Glutamatergic neuron (in vitro differentiated cells): Measurements from ENCODE around the gene R3HDM4. TPM values are rescaled to one million over a fixed set of nuclear protein-coding genes. Genes with fewer than 3 reads are reported as not detected.
"Not testable (repeated sequence)": the region's sequence is repeated elsewhere in the genome, so short reads cannot be mapped to it uniquely, and the experiment has no call there.

Experiments used
- DNase-seq: peaks from one replicate; pipeline ENCODE4 v3.0.0; 2022
- H3K27ac Mint-ChIP-seq: one replicate; pipeline ENCODE4 v1.8.0; 2020; ENCODE audit warnings: mild to moderate bottlenecking, mixed read lengths, inconsistent platforms; ENCODE audit not compliant: unreplicated experiment
- H3K27me3 Mint-ChIP-seq: one replicate; pipeline ENCODE4 v1.8.0; 2020; ENCODE audit warnings: mild to moderate bottlenecking, moderate library complexity, mixed read lengths, inconsistent platforms; ENCODE audit not compliant: unreplicated experiment
- H3K36me3 Mint-ChIP-seq: one replicate; pipeline ENCODE4 v1.8.0; 2020; ENCODE audit warnings: mild to moderate bottlenecking, mixed read lengths, inconsistent platforms; ENCODE audit not compliant: unreplicated experiment
- H3K4me1 Mint-ChIP-seq: one replicate; pipeline ENCODE4 v1.8.0; 2020; ENCODE audit warnings: mild to moderate bottlenecking, low read depth, mixed read lengths, inconsistent platforms; ENCODE audit not compliant: unreplicated experiment
- H3K4me3 Mint-ChIP-seq: one replicate; pipeline ENCODE4 v1.8.0; 2020; ENCODE audit warnings: mild to moderate bottlenecking, mixed read lengths, inconsistent platforms; ENCODE audit not compliant: unreplicated experiment
- H3K9me3 Mint-ChIP-seq: one replicate; pipeline ENCODE4 v1.8.0; 2020; ENCODE audit warnings: mild to moderate bottlenecking, moderate library complexity, mixed read lengths, inconsistent platforms; ENCODE audit not compliant: unreplicated experiment
- CTCF ChIP-seq: fragments of 200-600 bp; sonication (generic); IDR thresholded peaks from one replicate; pipeline ENCODE4 v1.5.0; 2021; ENCODE audit not compliant: partially characterized antibody, unreplicated experiment
- total RNA-seq: library from RNA; stranded (reverse); fragmentation: NEBNext Ultra II Directional; extraction: Animal tissue kit (Norgen Biotek cat#: 25700); gene quantifications from one replicate; pipeline ENCODE4 v1.2.1, GENCODE V29; 2021; ENCODE audit not compliant: unreplicated experiment

R3HDM4 gene
- total RNA-seq, 1 donor from 2014 or later, result 61.9 TPM

DNA sequence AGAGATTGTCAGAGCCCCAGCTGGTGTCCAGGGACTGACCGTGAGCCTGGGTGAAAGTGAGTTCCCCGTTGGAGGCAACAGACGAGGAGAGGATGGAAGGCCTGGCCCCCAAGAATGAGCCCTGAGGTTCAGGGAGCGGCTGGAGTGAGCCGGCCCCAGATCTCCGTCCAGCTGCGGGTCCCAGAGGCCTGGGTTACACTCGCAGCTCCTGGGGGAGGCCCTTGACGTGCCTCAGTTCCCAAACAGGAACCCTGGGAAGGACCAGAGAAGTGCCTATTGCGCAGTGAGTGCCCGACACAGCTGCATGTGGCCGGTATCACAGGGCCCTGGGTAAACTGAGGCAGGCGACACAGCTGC, 62.1 kb downstream of the R3HDM4 start:
- no peak overlapping the region for H3K27ac Mint-ChIP-seq
- H3K9me3 Mint-ChIP-seq, result peaks cover 2% of the 10 kb centered on the region
- H3K36me3 Mint-ChIP-seq, result no peaks in the 10 kb centered on the region
- no peak overlapping the region for H3K4me3 Mint-ChIP-seq
- TF ChIP-seq CTCF, result no peak
- DNase-seq, result no peak
- no peaks in the 10 kb centered on the region for H3K4me1 Mint-ChIP-seq
- no peaks in the 10 kb centered on the region for H3K27me3 Mint-ChIP-seq

GRCh38 chr19:850221-850978, 62.6 kb downstream of the R3HDM4 start:
- no peaks in the 10 kb centered on the region for H3K36me3 Mint-ChIP-seq
- H3K27ac Mint-ChIP-seq, result no peak overlapping the region
- peak; percentile 69 for DNase-seq
- H3K9me3 Mint-ChIP-seq, result peaks cover 2% of the 10 kb centered on the region
- no peak overlapping the region for H3K4me3 Mint-ChIP-seq
- H3K4me1 Mint-ChIP-seq, result no peaks in the 10 kb centered on the region
- TF ChIP-seq CTCF, result no peak
- H3K27me3 Mint-ChIP-seq, result peaks cover 4% of the 10 kb centered on the region

DNA sequence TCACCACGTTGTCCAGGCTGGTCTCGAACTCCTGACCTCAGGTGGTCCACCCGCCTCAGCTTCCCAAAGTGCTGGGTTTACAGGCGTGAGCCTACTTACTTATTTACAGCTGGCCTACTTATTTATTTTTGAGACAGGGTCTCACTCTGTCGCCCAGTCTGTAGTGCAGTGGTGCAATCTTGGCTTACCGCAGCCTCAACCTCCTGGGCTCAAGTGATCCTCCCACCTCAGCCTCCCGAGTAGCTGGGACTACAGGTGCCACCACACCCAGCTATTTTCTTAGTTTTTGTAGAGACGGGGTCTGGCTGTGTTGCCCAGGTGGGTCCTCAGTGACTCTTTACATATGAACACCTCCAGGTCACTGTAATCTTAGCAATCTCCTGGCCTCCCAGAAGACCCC, 63.8 kb downstream of the R3HDM4 start:
- not testable (repeated sequence) for DNase-seq, H3K4me1 Mint-ChIP-seq, H3K4me3 Mint-ChIP-seq, H3K27ac Mint-ChIP-seq, H3K9me3 Mint-ChIP-seq, H3K27me3 Mint-ChIP-seq, H3K36me3 Mint-ChIP-seq

- no peaks in the 10 kb centered on the region for H3K4me1 Mint-ChIP-seq
- H3K27me3 Mint-ChIP-seq, result peaks cover 7% of the 10 kb centered on the region
- TF ChIP-seq CTCF, result no peak
Observed at GRCh38 chr19:848386-848921, 64.6 kb downstream of the R3HDM4 start.

More at GRCh38 chr19:848386-848921, 64.6 kb downstream of the R3HDM4 start:
- Mint-ChIP-seq H3K36me3 (no peaks in the 10 kb centered on the region), H3K27ac (no peak overlapping the region), H3K9me3 (peaks cover 2% of the 10 kb centered on the region), H3K4me3 (no peak overlapping the region)
- no peak for DNase-seq

Other genes starting within 250 kb of the R3HDM4 start
- gene FSTL3, start 236.8 kb downstream of the R3HDM4 start, total RNA-seq, result 10.7 TPM
- 0.78 TPM for gene PRSS57, start 217.8 kb downstream of the R3HDM4 start, total RNA-seq
- gene PALM, start 204.3 kb downstream of the R3HDM4 start, total RNA-seq, result 349 TPM
- gene MISP, start 162.1 kb downstream of the R3HDM4 start, total RNA-seq, result 1.1 TPM
- gene PTBP1, start 115.8 kb downstream of the R3HDM4 start, total RNA-seq, result 244 TPM
- gene PLPPR3, start 91.3 kb downstream of the R3HDM4 start, total RNA-seq, result 392 TPM
- 2.2 TPM for gene AZU1, start 85.4 kb downstream of the R3HDM4 start, total RNA-seq
- not detected for gene PRTN3, start 72.2 kb downstream of the R3HDM4 start, total RNA-seq
- gene ELANE, start 60.9 kb downstream of the R3HDM4 start, total RNA-seq, result not detected
- not detected for gene CFD, start 53.6 kb downstream of the R3HDM4 start, total RNA-seq
- 65.0 TPM for gene MED16, start 20.0 kb downstream of the R3HDM4 start, total RNA-seq
- gene RNU6-9, start 19.7 kb downstream of the R3HDM4 start, total RNA-seq, result not detected
- gene KISS1R, start 4.1 kb upstream of the R3HDM4 start, total RNA-seq, result not detected
- gene ARID3A, start 12.8 kb upstream of the R3HDM4 start, total RNA-seq, result 148 TPM
- 52.1 TPM for gene WDR18, start 71.1 kb upstream of the R3HDM4 start, total RNA-seq
- 0.93 TPM for gene GRIN3B, start 87.2 kb upstream of the R3HDM4 start, total RNA-seq
- gene TMEM259, start 107.9 kb upstream of the R3HDM4 start, total RNA-seq, result 222 TPM
- not detected for gene RNU6-2, start 108.3 kb upstream of the R3HDM4 start, total RNA-seq
- gene CNN2, start 113.4 kb upstream of the R3HDM4 start, total RNA-seq, result 117 TPM
- 110 TPM for gene ABCA7, start 126.9 kb upstream of the R3HDM4 start, total RNA-seq
- 1.7 TPM for gene ARHGAP45, start 153.9 kb upstream of the R3HDM4 start, total RNA-seq
- 140 TPM for gene POLR2E, start 182.2 kb upstream of the R3HDM4 start, total RNA-seq
- 210 TPM for gene GPX4, start 190.8 kb upstream of the R3HDM4 start, total RNA-seq